GM12878 (cell line): Measurements from ENCODE around the gene GAS2L2. TPM values are rescaled to one million over a fixed set of nuclear protein-coding genes. Genes with fewer than 3 reads are reported as not detected.

Experiments
- ATAC-seq: fragments of 200-7000 bp; cut with Tn5 transposase; 3 replicates; pipeline ENCODE4 v1.9.1; 2020; ENCODE audit warnings: mild to moderate bottlenecking, moderate library complexity
- BruUV-seq: library from RNA; stranded (reverse); fragments of 400-500 nt; replicated peaks from 2 replicates; lab custom pipeline; 2021; lab: Mats Ljungman, UMichigan
- CTCF ChIA-PET: fragments of 300-600 bp; sonication (Branson Sonifier 250); formaldehyde crosslinking; extraction: SDS; loops from one replicate; lab custom pipeline; 2021; ENCODE audit warnings: inconsistent platforms; lab: Yijun Ruan, JAX
- POLR2A ChIA-PET: fragments of 350-600 bp; formaldehyde crosslinking; extraction: SDS; loops from one replicate; lab custom pipeline; 2021; ENCODE audit warnings: inconsistent platforms; lab: Charles Lee
- RAD21 ChIA-PET: fragments of 300-600 bp; sonication (Branson Sonifier 250); formaldehyde crosslinking; loops from one replicate; lab custom pipeline; 2023; ENCODE audit warnings: antibody characterized with exemption; ENCODE audit not compliant: unreplicated experiment; lab: Charles Lee
- SMC1A ChIA-PET: fragments of 300-600 bp; sonication (Branson Sonifier 250); formaldehyde crosslinking; loops from one replicate; lab custom pipeline; 2023; ENCODE audit not compliant: unreplicated experiment, uncharacterized antibody; lab: Charles Lee
- DNase-seq: peaks from one replicate; pipeline ENCODE4 v3.0.0-alpha.2; 2011; ENCODE audit warnings: low read depth, low spot score
- FAIRE-seq: peaks from 3 replicates; lab custom pipeline; 2011; peaks lifted over from hg19 to GRCh38; lab: Jason Lieb, UNC
- H2AFZ ChIP-seq: 2 replicates; pipeline ENCODE4 v1.6.0; 2011; ENCODE audit warnings: low read depth, low read length, control low read depth; ENCODE audit not compliant: control insufficient read depth
- H3K27ac ChIP-seq: 2 replicates; pipeline ENCODE4 v1.5.1; 2011; ENCODE audit warnings: control low read depth; ENCODE audit not compliant: control insufficient read depth, insufficient read depth
- H3K27me3 ChIP-seq, 2 experiments: replicated peaks in 1 of 2; 2 replicates each; pipeline versions ENCODE4 v1.6.0 to v1.6.1; 2011; ENCODE audit warnings: low read length in 1 of 2; ENCODE audit not compliant: control insufficient read depth in 2 of 2, insufficient read depth in 2 of 2
- H3K36me3 ChIP-seq, 2 experiments: 2 replicates each; pipeline ENCODE4 v1.5.1; 2011; ENCODE audit warnings: low read length in 1 of 2; ENCODE audit not compliant: control insufficient read depth in 2 of 2, insufficient read depth in 2 of 2
- H3K4me1 ChIP-seq: 2 replicates; pipeline ENCODE4 v1.6.1; 2011; ENCODE audit warnings: mild to moderate bottlenecking, low read length, moderate library complexity, mixed read lengths; ENCODE audit not compliant: control insufficient read depth, insufficient read depth
- H3K4me2 ChIP-seq: 2 replicates; pipeline ENCODE4 v1.6.0; 2011; ENCODE audit warnings: control low read depth; ENCODE audit not compliant: control insufficient read depth, insufficient read depth
- H3K4me3 ChIP-seq: fragments of 200-600 bp; sonication (generic); 2 replicates; pipeline ENCODE4 v1.5.1; 2016
- H3K79me2 ChIP-seq: 2 replicates; pipeline ENCODE4 v1.6.0; 2011; ENCODE audit warnings: low read length; ENCODE audit not compliant: control insufficient read depth, insufficient read depth
- H3K9ac ChIP-seq: 2 replicates; pipeline ENCODE4 v1.8.0; 2011; ENCODE audit warnings: low read length, control low read depth, mixed read lengths; ENCODE audit not compliant: control insufficient read depth, insufficient read depth
- H3K9me3 ChIP-seq: replicated peaks from 3 replicates; pipeline ENCODE4 v1.5.1; 2011; ENCODE audit warnings: mild to moderate bottlenecking, low read length; ENCODE audit not compliant: control insufficient read depth, insufficient read depth
- H4K20me1 ChIP-seq: 2 replicates; pipeline ENCODE4 v1.6.0; 2011; ENCODE audit not compliant: control insufficient read depth, insufficient read depth
- BCL3 ChIP-seq: IDR thresholded peaks from 2 replicates; pipeline ENCODE4 v1.6.1; 2011; ENCODE audit warnings: borderline replicate concordance, low read depth, mild to moderate bottlenecking, moderate library complexity, low read length; ENCODE audit not compliant: insufficient read depth, poor library complexity, severe bottlenecking
- BCLAF1 ChIP-seq: fragments of 450-650 bp; IDR thresholded peaks from 2 replicates; pipeline ENCODE4 v1.6.1; 2017; ENCODE audit warnings: antibody characterized with exemption, mild to moderate bottlenecking, moderate library complexity
- CEBPZ ChIP-seq: fragments of 150-350 bp; IDR thresholded peaks from 2 replicates; pipeline ENCODE4 v1.6.1; 2016; ENCODE audit warnings: low read depth, low read length
- E2F4 ChIP-seq: IDR thresholded peaks from 2 replicates; pipeline ENCODE4 v1.6.1; 2012; ENCODE audit warnings: low read depth, low read length, improper control_type of control experiment
- MYB ChIP-seq: fragments of 150-350 bp; IDR thresholded peaks from 2 replicates; pipeline ENCODE4 v1.6.1; 2014; ENCODE audit warnings: mild to moderate bottlenecking, low read depth, low read length, borderline replicate concordance
- NFYA ChIP-seq: IDR thresholded peaks from 2 replicates; pipeline ENCODE4 v1.6.1; 2011; ENCODE audit warnings: low read depth, mild to moderate bottlenecking, low read length, improper control_type of control experiment, borderline replicate concordance
- POU2F2 ChIP-seq: IDR thresholded peaks from 3 replicates; pipeline ENCODE4 v1.6.1; 2011; ENCODE audit warnings: low read depth, mild to moderate bottlenecking, low read length, borderline replicate concordance
- RBBP5 ChIP-seq: fragments of 200-600 bp; sonication (generic); conservative IDR thresholded peaks from 2 replicates; pipeline ENCODE4 v1.6.1; 2016
- SIX5 ChIP-seq: IDR thresholded peaks from 2 replicates; pipeline ENCODE4 v1.6.1; 2011; ENCODE audit warnings: mild to moderate bottlenecking, low read depth, low read length, moderate library complexity; ENCODE audit not compliant: severe bottlenecking
- STAT1 ChIP-seq: fragments of 450-650 bp; conservative IDR thresholded peaks from 2 replicates; pipeline ENCODE4 v1.6.1; 2014; ENCODE audit warnings: antibody characterized with exemption, mild to moderate bottlenecking
- USF1 ChIP-seq: IDR thresholded peaks from 2 replicates; pipeline ENCODE4 v1.6.1; 2011; ENCODE audit warnings: borderline replicate concordance, low read depth, mild to moderate bottlenecking, moderate library complexity, mixed read lengths, low read length; ENCODE audit not compliant: insufficient read depth; ENCODE audit errors: extremely low read length
- ZSCAN29 ChIP-seq: fragments of 450-650 bp; IDR thresholded peaks from 2 replicates; pipeline ENCODE4 v1.6.1; 2017; ENCODE audit warnings: mild to moderate bottlenecking, moderate library complexity
- WGBS: methylation state at CpG from one replicate; pipeline ENCODE4 v1.1.6; 2016; ENCODE audit warnings: low lambda C conversion rate; ENCODE audit not compliant: insufficient replicate concordance, insufficient coverage; ENCODE audit errors: missing lambda C conversion rate; 5-methylcytosine and 5-hydroxymethylcytosine counted together
- in situ Hi-C: fragments of 300-500 bp; cut with MboI; formaldehyde crosslinking; loops from 9 replicates; pipeline ENCODE4 v1.14.3; 2018; ENCODE audit warnings: mixed read lengths
- intact Hi-C: fragments of 100-400 bp; cut with micrococcal nuclease; formaldehyde crosslinking; loops from one replicate; pipeline ENCODE4 v1.14.2; 2022; ENCODE audit not compliant: unreplicated experiment
- polyA plus RNA-seq, 11 experiments: library from polyadenylated mRNA; depleted of rRNA in 4 of 11; unstranded in 6 of 11; stranded (reverse) in 5 of 11; fragments of >200 nt; fragmentation: Nextera tagmentation in 4 of 11; fragmentation: Illumina TruSeq in 1 of 11; extraction: Ambion mirVana in 4 of 11; extraction: Trizol in 1 of 11; gene quantifications; 1 replicate in 1 of 11; 2 replicates in 10 of 11; pipeline versions ENCODE4 v1.2.1 to v1.2.3, GENCODE V29; 2011 to 2016; ENCODE audit warnings: inconsistent platforms in 2 of 11, missing spikeins in 2 of 11, low read depth in 1 of 11
- total RNA-seq, 4 experiments: library from RNA; depleted of rRNA in 3 of 4; stranded (reverse); fragments of >200 nt in 3 of 4; fragmentation: Illumina TruSeq in 1 of 4; extraction: Trizol in 1 of 4; gene quantifications; 2 replicates each; pipeline versions ENCODE4 v1.2.1 to v1.2.3, GENCODE V29; 2013 to 2021

The GAS2L2 gene
- total and polyA plus RNA-seq, 10 of the 15 experiments (the other 5 are each of a cell fraction or from before 2014, with no cell fraction given) = 0.01 TPM; not detected in 9

- no peak for TF ChIP-seq CEBPZ
- no peak for TF ChIP-seq POU2F2
- no peak for TF ChIP-seq RBBP5
Measured at GRCh38 chr17:35708951-35709350, 44.1 kb downstream of the GAS2L2 start (continued).

GRCh38 chr17:35708149-35708548, 44.9 kb downstream of the GAS2L2 start:
- Histone ChIP-seq H3K27me3 (no peaks in the 10 kb centered on the region), H3K4me3 (no peak overlapping the region), H3K36me3 (peaks cover 1 to 11% of the 10 kb centered on the region in 2 experiments; a peak in 3 of 4 replicates), H3K4me2 (no peak overlapping the region), H2AFZ (no peak overlapping the region), H3K27ac (no peak overlapping the region), H4K20me1 (no peaks in the 10 kb centered on the region), H3K79me2 (no peaks in the 10 kb centered on the region), H3K9ac (no peak overlapping the region), H3K9me3 (no peaks in the 10 kb centered on the region), H3K4me1 (no peaks in the 10 kb centered on the region; the same call in 1 of the 2 replicates)
- in situ Hi-C loops = no loop called here
- FAIRE-seq (no peak), DNase-seq (no peak), ATAC-seq (no peak)
- POLR2A ChIA-PET = interaction anchor here (0.7 to 0.9 kb wide), 2 partner anchors 18 to 1229 kb away, joined by 3 read pairs; no protein-coding TSS in a partner anchor
- SMC1A ChIA-PET = interaction anchor here (0.9 kb wide), 1 partner anchor 16 kb away, joined by 3 read pairs; no protein-coding TSS in a partner anchor
- WGBS = 83% methylated on average over 3 of the region's 3 CpGs
- intact Hi-C loops = no loop called here
- TF ChIP-seq SIX5 (no peak), E2F4 (no peak), MYB (no peak), BCLAF1 (no peak), NFYA (no peak), STAT1 (no peak), ZSCAN29 (no peak), USF1 (no peak), BCL3 (no peak)
- CTCF ChIA-PET = interaction anchor here (2.2 to 2.7 kb wide), 2 partner anchors 39 to 95 kb away, joined by 5 to 18 read pairs; no protein-coding TSS in a partner anchor
- RAD21 ChIA-PET = interaction anchor here (1.2 kb wide), 1 partner anchor 89 kb away, joined by 3 read pairs; no protein-coding TSS in a partner anchor
- BruUV-seq = no TSS peak
